Rectal smooth muscle tissue (tissue), 1 donor: Measurements from ENCODE around the gene DCTN5.

Experiments used
- H3K27ac ChIP-seq: one replicate; pipeline ENCODE4 v1.7.0; 2013; ENCODE audit warnings: low read depth, low read length, inconsistent platforms
- H3K27me3 ChIP-seq: one replicate; pipeline ENCODE4 v1.7.0; 2013; ENCODE audit warnings: low read length; ENCODE audit not compliant: control insufficient read depth, insufficient read depth
- H3K36me3 ChIP-seq: one replicate; pipeline ENCODE4 v1.7.0; 2013; ENCODE audit warnings: low read length; ENCODE audit not compliant: control insufficient read depth, insufficient read depth
- H3K4me1 ChIP-seq: one replicate; pipeline ENCODE4 v1.7.0; 2013; ENCODE audit warnings: low read length; ENCODE audit not compliant: control insufficient read depth, insufficient read depth
- H3K4me3 ChIP-seq: one replicate; pipeline ENCODE4 v1.7.0; 2013; ENCODE audit warnings: low read length
- H3K9ac ChIP-seq: one replicate; pipeline ENCODE4 v1.7.0; 2013; ENCODE audit warnings: low read length

DCTN5 gene

GRCh38 chr16:23726710-23727109, 85.4 kb downstream of the DCTN5 start:
- Histone ChIP-seq H3K4me3 (no peak overlapping the region), H3K4me1 (no peaks in the 10 kb centered on the region), H3K9ac (no peak overlapping the region), H3K36me3 (no peaks in the 10 kb centered on the region), H3K27me3 (peaks cover 4% of the 10 kb centered on the region), H3K27ac (no peak overlapping the region)
